Hepatocyte (in vitro differentiated cells): ENCODE measurements around the gene RPL10A.

Source experiments
- EZH2 ChIP-seq: fragments of 200-600 bp; sonication (generic); IDR thresholded peaks from 2 replicates; pipeline ENCODE4 v1.6.1; 2016; ENCODE audit warnings: antibody characterized with exemption, mild to moderate bottlenecking, borderline replicate concordance
- EZH2phosphoT487 ChIP-seq: fragments of 200-600 bp; sonication (generic); IDR thresholded peaks from one replicate; pipeline ENCODE4 v1.6.1; 2018; ENCODE audit warnings: antibody characterized with exemption, mild to moderate bottlenecking, low read depth, moderate library complexity; ENCODE audit not compliant: unreplicated experiment, severe bottlenecking
- TF ChIP-seq, protein P1 (sequence below): fragments of 200-600 bp; sonication (generic); IDR thresholded peaks from 2 replicates; pipeline ENCODE4 v1.5.1; 2016; ENCODE audit warnings: antibody characterized with exemption, mild to moderate bottlenecking; ENCODE audit not compliant: poor library complexity

GRCh38 chr6:35494161-35494563 is 26.0 kb downstream of the RPL10A start:
- TF ChIP-seq, protein P1, sequence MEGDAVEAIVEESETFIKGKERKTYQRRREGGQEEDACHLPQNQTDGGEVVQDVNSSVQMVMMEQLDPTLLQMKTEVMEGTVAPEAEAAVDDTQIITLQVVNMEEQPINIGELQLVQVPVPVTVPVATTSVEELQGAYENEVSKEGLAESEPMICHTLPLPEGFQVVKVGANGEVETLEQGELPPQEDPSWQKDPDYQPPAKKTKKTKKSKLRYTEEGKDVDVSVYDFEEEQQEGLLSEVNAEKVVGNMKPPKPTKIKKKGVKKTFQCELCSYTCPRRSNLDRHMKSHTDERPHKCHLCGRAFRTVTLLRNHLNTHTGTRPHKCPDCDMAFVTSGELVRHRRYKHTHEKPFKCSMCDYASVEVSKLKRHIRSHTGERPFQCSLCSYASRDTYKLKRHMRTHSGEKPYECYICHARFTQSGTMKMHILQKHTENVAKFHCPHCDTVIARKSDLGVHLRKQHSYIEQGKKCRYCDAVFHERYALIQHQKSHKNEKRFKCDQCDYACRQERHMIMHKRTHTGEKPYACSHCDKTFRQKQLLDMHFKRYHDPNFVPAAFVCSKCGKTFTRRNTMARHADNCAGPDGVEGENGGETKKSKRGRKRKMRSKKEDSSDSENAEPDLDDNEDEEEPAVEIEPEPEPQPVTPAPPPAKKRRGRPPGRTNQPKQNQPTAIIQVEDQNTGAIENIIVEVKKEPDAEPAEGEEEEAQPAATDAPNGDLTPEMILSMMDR: no peak
- TF ChIP-seq EZH2 (no peak), EZH2phosphoT487 (no peak)
